Peyer's patch (tissue), 4 donors: ENCODE data around the gene PEX5L. TPM values are rescaled to one million over a fixed set of nuclear protein-coding genes. Genes with fewer than 3 reads are reported as not detected.

ENCODE experiments used
- DNase-seq, 3 donors: peaks; one replicate each; pipeline ENCODE4 v3.0.0-alpha.2; 2017 to 2019
- H3K27ac ChIP-seq, 4 donors: fragments of 200-600 bp; sonication (generic); one replicate each; pipeline ENCODE4 v1.5.1; 2016 to 2019
- H3K27me3 ChIP-seq, 2 donors: fragments of 200-600 bp; sonication (generic); one replicate each; pipeline ENCODE4 v1.5.1; 2019
- H3K36me3 ChIP-seq, 3 donors: fragments of 200-600 bp; sonication (generic); one replicate each; pipeline ENCODE4 v1.5.1; 2016 to 2019
- H3K4me1 ChIP-seq, 4 donors: fragments of 200-600 bp; sonication (generic); one replicate each; pipeline ENCODE4 v1.5.1; 2016 to 2019
- H3K4me3 ChIP-seq, 4 donors: fragments of 200-600 bp; sonication (generic); 1 replicate in 3 of 4; 2 replicates in 1 of 4; pipeline ENCODE4 v1.5.1; 2016 to 2019; ENCODE audit warnings: mild to moderate bottlenecking in 1 of 4
- H3K9me3 ChIP-seq, 4 donors: fragments of 200-600 bp; sonication (generic); one replicate each; pipeline ENCODE4 v1.5.1; 2016 to 2019; ENCODE audit warnings: mild to moderate bottlenecking in 1 of 4
- CTCF ChIP-seq, 6 experiments: fragments of 450-650 bp in 4 of 6; fragments of 200-600 bp in 2 of 6; sonication (generic) in 1 of 6; IDR thresholded peaks; one replicate each; pipeline ENCODE4 v1.5.1; 2017 to 2019; ENCODE audit warnings: antibody characterized with exemption in 6 of 6, mild to moderate bottlenecking in 3 of 6, moderate library complexity in 1 of 6
- POLR2A ChIP-seq, 2 donors: fragments of 450-650 bp; IDR thresholded peaks; one replicate each; pipeline ENCODE4 v1.5.1; 2017; ENCODE audit warnings: antibody characterized with exemption in 2 of 2, mild to moderate bottlenecking in 2 of 2, moderate library complexity in 2 of 2
- total RNA-seq, 4 donors: library from RNA; depleted of rRNA; stranded (reverse); fragments of >200 nt; gene quantifications; one replicate each; pipeline ENCODE4 v1.1.0, GENCODE V29; 2016

Gene PEX5L
- total RNA-seq: not detected

GRCh38 chr3:180036671-180037455, at the start of gene PEX5L:
PEX5L (minus strand) TSS chr3:180036937; CDS start chr3:180036599, 338 bp downstream.
- TF ChIP-seq CTCF (IDR thresholded peaks at IDR 0.05) (no peak), POLR2A (IDR thresholded peaks at IDR 0.05) (no peak)
- no peak for DNase-seq
- Histone ChIP-seq H3K4me1 (peaks cover 0 to 7% (median 0%) of the 10 kb centered on the region in 4 donors), H3K27ac (no peak within 1 kb of the TSS), H3K36me3 (no peaks in the 10 kb centered on the region), H3K27me3 (peaks cover 0 to 4% of the 10 kb centered on the region in 2 donors), H3K4me3 (peak within 1 kb of the TSS in 1 of 4 donors; percentile 10), H3K9me3 (no peaks in the 10 kb centered on the region)

GRCh38 chr3:180085122-180085710, 48.5 kb upstream of the PEX5L start:
- Histone ChIP-seq H3K27ac (no peak overlapping the region), H3K4me1 (no peaks in the 10 kb centered on the region)
- DNase-seq: no peak

GRCh38 chr3:180082699-180083098, 46.0 kb upstream of the PEX5L start:
- Histone ChIP-seq H3K27me3 (no peaks in the 10 kb centered on the region), H3K4me1 (no peaks in the 10 kb centered on the region), H3K4me3 (no peak overlapping the region), H3K36me3 (no peaks in the 10 kb centered on the region), H3K9me3 (no peaks in the 10 kb centered on the region), H3K27ac (no peak overlapping the region)
- DNase-seq: no peak
- TF ChIP-seq POLR2A (IDR thresholded peaks at IDR 0.05) (no peak), CTCF (IDR thresholded peaks at IDR 0.05) (no peak)

More at GRCh38 chr3:180085122-180085710, 48.5 kb upstream of the PEX5L start:
- TF ChIP-seq POLR2A (IDR thresholded peaks at IDR 0.05) (no peak), CTCF (IDR thresholded peaks at IDR 0.05) (no peak)
- Histone ChIP-seq H3K27me3 (no peaks in the 10 kb centered on the region), H3K4me3 (no peak overlapping the region), H3K36me3 (no peaks in the 10 kb centered on the region), H3K9me3 (no peaks in the 10 kb centered on the region)

- H3K27ac ChIP-seq: no peak overlapping the region
- no peak for DNase-seq
- TF ChIP-seq CTCF (IDR thresholded peaks at IDR 0.05) (no peak), POLR2A (IDR thresholded peaks at IDR 0.05) (no peak)
- no peaks in the 10 kb centered on the region for H3K36me3 ChIP-seq
- no peaks in the 10 kb centered on the region for H3K9me3 ChIP-seq
- no peaks in the 10 kb centered on the region for H3K27me3 ChIP-seq
- no peaks in the 10 kb centered on the region for H3K4me1 ChIP-seq
- H3K4me3 ChIP-seq: no peak overlapping the region
Measured at GRCh38 chr3:180078592-180078991, 41.9 kb upstream of the PEX5L start.

GRCh38 chr3:180073561-180073960, 36.8 kb upstream of the PEX5L start:
- Histone ChIP-seq H3K9me3 (no peaks in the 10 kb centered on the region), H3K4me1 (no peaks in the 10 kb centered on the region), H3K4me3 (no peak overlapping the region), H3K27ac (no peak overlapping the region), H3K27me3 (no peaks in the 10 kb centered on the region), H3K36me3 (no peaks in the 10 kb centered on the region)
- DNase-seq: no peak
- TF ChIP-seq CTCF (IDR thresholded peaks at IDR 0.05): no peak
- no peak for TF ChIP-seq POLR2A (IDR thresholded peaks at IDR 0.05)
